Stimulated activated memory B cell treated with anti-CD40 and anti-IgM and Interleukin-4, amounts not matched to agents 10 μg/mL and 1 μg/mL and 100 μg/mL, for 72 hours (primary cell): Measurements from ENCODE around the gene OSBPL10.

ENCODE experiments used
- ATAC-seq: fragments of 150-1000 bp; cut with Tn5 transposase; 2 replicates; pipeline ENCODE4 v1.10.0; 2021
- H3K27ac Mint-ChIP-seq: one replicate; pipeline ENCODE4 v1.8.0; 2022; ENCODE audit warnings: mild to moderate bottlenecking, mixed read lengths
- H3K27me3 Mint-ChIP-seq: one replicate; pipeline ENCODE4 v1.8.0; 2022; ENCODE audit warnings: mixed read lengths
- H3K36me3 Mint-ChIP-seq: one replicate; pipeline ENCODE4 v1.8.0; 2022; ENCODE audit warnings: mixed read lengths
- H3K4me1 Mint-ChIP-seq: one replicate; pipeline ENCODE4 v1.8.0; 2022; ENCODE audit warnings: mixed read lengths
- H3K4me3 Mint-ChIP-seq: one replicate; pipeline ENCODE4 v1.8.0; 2022; ENCODE audit warnings: mild to moderate bottlenecking, moderate library complexity, mixed read lengths
- H3K9me3 Mint-ChIP-seq: one replicate; pipeline ENCODE4 v1.8.0; 2022; ENCODE audit warnings: mixed read lengths

OSBPL10 gene

DNA sequence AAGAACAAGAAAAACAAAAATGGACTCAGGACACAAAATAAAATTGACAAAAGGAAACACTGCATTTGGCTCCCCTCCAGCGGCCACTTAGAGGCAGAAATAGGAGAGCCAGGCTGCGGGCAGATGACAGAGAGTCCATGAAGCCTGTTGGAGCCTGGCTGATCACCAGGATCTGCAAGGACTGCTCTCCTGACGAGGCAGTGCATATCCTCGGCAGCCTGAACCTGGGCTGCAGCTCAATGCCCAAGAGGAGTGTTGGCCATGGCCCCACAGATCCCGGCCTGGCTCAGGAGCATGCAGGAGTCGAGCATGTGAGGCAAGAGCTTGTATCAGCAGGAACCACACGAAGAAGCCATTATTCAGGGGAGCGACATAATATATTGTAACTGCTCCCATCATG is 248.5 kb downstream of the OSBPL10 start:
- Mint-ChIP-seq H3K9me3 (no peaks in the 10 kb centered on the region), H3K27ac (peak overlapping the region; percentile 46), H3K36me3 (peaks cover 55% of the 10 kb centered on the region), H3K4me3 (no peak overlapping the region), H3K4me1 (peaks cover 24% of the 10 kb centered on the region), H3K27me3 (no peaks in the 10 kb centered on the region)
- ATAC-seq = no peak

DNA sequence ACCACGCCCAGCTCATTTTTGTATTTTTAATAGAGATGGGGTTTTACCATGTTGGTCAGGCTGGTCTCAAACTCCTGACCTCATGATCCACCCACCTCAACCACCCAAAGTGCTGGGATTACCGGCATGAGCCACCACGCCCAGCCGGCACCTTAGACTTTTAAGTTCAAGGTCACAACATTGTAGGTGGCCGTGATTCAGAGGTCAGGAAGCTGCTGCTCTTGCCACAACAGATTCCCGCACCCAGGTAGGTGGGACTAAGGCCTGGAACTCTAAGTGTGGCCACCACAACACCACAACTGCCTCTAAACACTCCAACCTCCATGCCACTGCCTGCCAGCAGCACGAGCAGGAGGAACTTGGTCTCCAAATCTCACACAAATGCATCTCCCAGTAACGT is 251.5 kb downstream of the OSBPL10 start:
- H3K4me1 Mint-ChIP-seq = peaks cover 17% of the 10 kb centered on the region
- H3K27me3 Mint-ChIP-seq = no peaks in the 10 kb centered on the region
- H3K36me3 Mint-ChIP-seq = peaks cover 44% of the 10 kb centered on the region
- no peak overlapping the region for H3K27ac Mint-ChIP-seq
- H3K9me3 Mint-ChIP-seq = no peaks in the 10 kb centered on the region
- no peak overlapping the region for H3K4me3 Mint-ChIP-seq
- no peak for ATAC-seq

DNA sequence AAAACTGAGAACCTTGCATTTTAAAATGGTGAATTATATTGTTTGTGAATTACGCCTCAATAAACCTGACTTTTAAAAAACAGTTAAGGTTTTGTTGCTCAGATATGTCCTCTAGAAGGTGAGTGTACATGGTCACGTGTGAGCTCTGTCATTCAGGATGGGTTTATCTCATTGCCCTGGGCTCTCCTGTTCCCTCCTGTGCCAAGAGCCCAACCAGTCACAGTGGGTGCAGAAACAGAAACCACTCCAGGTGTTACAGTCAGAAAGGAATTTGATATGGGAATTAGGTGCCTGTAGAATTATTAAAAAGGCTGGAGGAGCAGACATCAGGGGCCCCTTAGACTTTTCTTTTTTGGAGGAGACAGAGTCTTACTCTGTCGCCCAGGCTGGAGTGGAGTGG is 252.0 kb downstream of the OSBPL10 start:
- H3K4me1 Mint-ChIP-seq = peaks cover 22% of the 10 kb centered on the region
- peak overlapping the region; percentile 28 for H3K27ac Mint-ChIP-seq
- ATAC-seq = no peak
- no peaks in the 10 kb centered on the region for H3K9me3 Mint-ChIP-seq
- H3K4me3 Mint-ChIP-seq = no peak overlapping the region
- H3K27me3 Mint-ChIP-seq = no peaks in the 10 kb centered on the region
- H3K36me3 Mint-ChIP-seq = peaks cover 48% of the 10 kb centered on the region

DNA sequence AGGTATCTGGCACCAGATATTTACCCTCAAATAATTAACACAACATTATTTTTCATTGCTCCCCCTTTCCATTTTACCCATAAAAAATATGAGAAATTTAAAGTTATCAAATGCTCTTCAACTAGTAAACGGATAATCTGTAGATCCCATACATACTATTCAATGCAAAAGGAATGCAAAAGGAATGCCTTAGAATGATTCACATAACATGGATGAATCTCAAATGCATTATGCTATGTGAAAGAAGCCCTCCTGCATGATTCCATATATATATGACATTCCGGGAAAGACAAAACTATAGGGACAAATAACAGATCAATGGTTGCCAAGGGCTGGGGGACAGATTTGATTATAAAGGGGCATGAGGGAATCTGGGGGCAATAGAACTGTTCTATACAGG is 252.7 kb downstream of the OSBPL10 start:
- H3K27ac Mint-ChIP-seq = peak overlapping the region; percentile 28
- peaks cover 27% of the 10 kb centered on the region for H3K4me1 Mint-ChIP-seq
- H3K36me3 Mint-ChIP-seq = peaks cover 55% of the 10 kb centered on the region
- no peak overlapping the region for H3K4me3 Mint-ChIP-seq
- no peaks in the 10 kb centered on the region for H3K9me3 Mint-ChIP-seq
- no peak for ATAC-seq
- H3K27me3 Mint-ChIP-seq = no peaks in the 10 kb centered on the region

DNA sequence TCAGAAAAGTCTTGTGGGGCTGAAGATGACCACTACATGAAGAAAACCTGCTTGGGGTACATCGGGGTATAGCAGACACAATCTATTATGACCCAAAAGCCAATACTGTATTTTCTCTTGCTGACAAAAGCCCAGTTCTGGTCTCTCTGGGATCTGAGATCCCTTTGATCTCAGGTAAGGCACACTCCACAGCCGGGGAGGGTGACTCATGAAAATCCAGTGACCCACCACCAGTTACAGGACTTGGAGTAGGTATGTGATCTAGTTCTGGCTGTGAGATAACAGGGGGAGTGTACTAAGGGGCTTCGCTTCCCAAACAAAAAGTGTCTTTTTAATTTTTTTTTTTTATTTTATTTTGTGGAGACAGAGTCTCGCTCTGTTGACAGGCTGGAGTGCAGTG is 255.1 kb downstream of the OSBPL10 start:
- no peaks in the 10 kb centered on the region for H3K27me3 Mint-ChIP-seq
- H3K4me3 Mint-ChIP-seq = no peak overlapping the region
- peak overlapping the region; percentile 64 for H3K27ac Mint-ChIP-seq
- H3K9me3 Mint-ChIP-seq = no peaks in the 10 kb centered on the region
- no peak for ATAC-seq
- H3K4me1 Mint-ChIP-seq = peaks cover 36% of the 10 kb centered on the region
- H3K36me3 Mint-ChIP-seq = peaks cover 59% of the 10 kb centered on the region

DNA sequence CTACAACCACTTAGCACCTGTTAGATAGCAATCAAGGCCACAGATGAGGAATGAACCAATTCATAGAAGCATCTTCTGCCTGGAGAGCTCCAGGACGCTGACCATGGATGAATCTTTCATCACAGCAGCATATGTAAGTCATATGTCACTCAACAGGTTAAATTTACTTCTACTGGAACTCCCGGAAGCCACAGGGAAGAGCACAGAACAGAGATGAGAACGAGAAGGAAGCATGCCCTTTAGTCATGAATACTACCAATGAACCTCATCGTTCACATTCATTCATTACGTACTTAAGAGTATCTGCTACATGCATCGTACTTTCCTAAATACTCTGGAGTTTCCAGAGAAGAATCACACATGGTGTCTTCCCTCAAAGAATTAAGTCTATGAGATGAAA is 255.5 kb downstream of the OSBPL10 start:
- ATAC-seq = no peak
- Mint-ChIP-seq H3K27me3 (no peaks in the 10 kb centered on the region), H3K4me1 (peaks cover 40% of the 10 kb centered on the region), H3K27ac (peak overlapping the region; percentile 64), H3K4me3 (no peak overlapping the region), H3K9me3 (no peaks in the 10 kb centered on the region), H3K36me3 (peaks cover 63% of the 10 kb centered on the region)

DNA sequence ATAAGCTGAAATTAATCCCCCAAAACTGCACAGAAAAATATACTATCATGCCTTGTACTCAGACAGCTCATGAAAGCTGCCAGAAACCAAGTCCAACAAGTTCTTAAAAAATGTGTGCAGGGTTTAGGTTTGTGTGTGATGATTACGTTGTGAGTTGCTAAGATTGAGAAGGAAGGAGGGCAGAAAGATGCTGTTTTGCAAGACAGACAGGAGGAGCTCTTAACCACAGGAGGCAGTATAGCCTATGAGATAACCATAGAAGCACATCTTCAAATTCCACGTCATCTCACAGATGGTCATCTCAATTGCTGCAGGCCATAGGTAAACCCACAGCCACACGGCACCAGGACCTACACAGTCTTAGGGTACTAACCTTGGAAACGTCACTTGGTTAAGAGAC is 256.4 kb downstream of the OSBPL10 start:
- Mint-ChIP-seq H3K4me3 (no peak overlapping the region), H3K27ac (peak overlapping the region; percentile 64), H3K36me3 (peaks cover 58% of the 10 kb centered on the region), H3K9me3 (no peaks in the 10 kb centered on the region), H3K27me3 (no peaks in the 10 kb centered on the region), H3K4me1 (peaks cover 41% of the 10 kb centered on the region)
- ATAC-seq = no peak

DNA sequence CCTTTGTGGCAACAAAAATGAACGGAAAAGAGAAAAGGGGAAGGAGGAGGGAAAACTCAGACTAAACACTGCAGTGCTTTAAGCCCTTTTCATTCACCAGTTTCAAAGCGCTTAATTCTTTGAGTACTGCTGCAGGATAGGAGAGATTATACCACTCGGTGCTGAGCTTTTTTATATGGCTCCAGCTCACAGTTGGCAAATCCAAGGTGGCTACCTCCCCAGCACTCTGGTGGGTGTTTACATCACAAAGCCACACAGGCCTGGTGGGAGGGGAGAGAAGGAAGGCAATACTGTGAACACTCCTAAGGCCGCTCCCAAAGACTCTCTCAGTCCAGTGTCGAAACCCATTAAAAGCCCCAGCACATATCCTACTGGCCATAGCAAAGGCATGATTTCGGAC is 256.9 kb downstream of the OSBPL10 start:
- no peak for ATAC-seq
- Mint-ChIP-seq H3K36me3 (peaks cover 55% of the 10 kb centered on the region), H3K9me3 (no peaks in the 10 kb centered on the region), H3K27ac (peak overlapping the region; percentile 64), H3K4me3 (no peak overlapping the region), H3K27me3 (no peaks in the 10 kb centered on the region), H3K4me1 (peaks cover 41% of the 10 kb centered on the region)

DNA sequence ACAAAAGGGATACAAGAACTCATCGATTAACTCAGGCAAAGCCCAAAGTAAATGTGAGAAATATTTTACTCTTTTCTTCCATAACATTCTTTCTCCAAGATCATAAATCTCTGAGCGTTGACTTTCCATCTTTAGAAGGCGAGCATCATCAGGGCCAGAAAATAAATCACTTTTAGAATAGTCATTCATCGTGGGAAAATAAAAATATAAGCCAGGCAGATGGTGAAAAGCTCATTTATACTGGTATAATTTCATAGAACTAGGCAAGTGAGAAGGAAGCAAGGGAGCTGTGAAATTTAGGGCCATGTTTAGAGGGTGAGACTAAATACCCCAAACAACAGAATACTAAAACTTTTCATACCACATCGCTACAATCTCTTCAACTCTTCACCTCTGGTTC is 257.4 kb downstream of the OSBPL10 start:
- H3K27me3 Mint-ChIP-seq = no peaks in the 10 kb centered on the region
- peaks cover 51% of the 10 kb centered on the region for H3K36me3 Mint-ChIP-seq
- no peaks in the 10 kb centered on the region for H3K9me3 Mint-ChIP-seq
- H3K27ac Mint-ChIP-seq = peak overlapping the region; percentile 64
- H3K4me1 Mint-ChIP-seq = peaks cover 41% of the 10 kb centered on the region
- no peak overlapping the region for H3K4me3 Mint-ChIP-seq
- ATAC-seq = no peak

DNA sequence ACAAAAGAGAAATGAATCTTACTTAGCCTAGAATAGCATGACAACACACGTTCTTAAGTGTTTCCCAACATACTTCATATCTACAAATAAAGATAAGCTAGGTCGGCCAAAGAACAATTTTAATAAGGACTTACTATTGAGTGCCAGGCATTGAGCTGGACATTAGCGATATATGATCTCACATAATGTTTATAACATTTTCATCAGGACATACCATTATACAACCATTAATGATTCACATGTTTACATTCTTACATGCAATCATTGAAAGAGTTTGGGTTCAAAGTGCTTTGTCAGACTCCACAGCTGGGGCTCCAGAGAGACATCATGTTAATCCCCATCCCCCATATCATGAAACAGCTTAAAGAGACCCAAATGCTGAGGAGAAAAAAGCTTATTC is 259.4 kb downstream of the OSBPL10 start:
- H3K27ac Mint-ChIP-seq = no peak overlapping the region
- peaks cover 41% of the 10 kb centered on the region for H3K4me1 Mint-ChIP-seq
- H3K9me3 Mint-ChIP-seq = no peaks in the 10 kb centered on the region
- ATAC-seq = no peak
- H3K4me3 Mint-ChIP-seq = no peak overlapping the region
- no peaks in the 10 kb centered on the region for H3K27me3 Mint-ChIP-seq
- H3K36me3 Mint-ChIP-seq = peaks cover 46% of the 10 kb centered on the region

DNA sequence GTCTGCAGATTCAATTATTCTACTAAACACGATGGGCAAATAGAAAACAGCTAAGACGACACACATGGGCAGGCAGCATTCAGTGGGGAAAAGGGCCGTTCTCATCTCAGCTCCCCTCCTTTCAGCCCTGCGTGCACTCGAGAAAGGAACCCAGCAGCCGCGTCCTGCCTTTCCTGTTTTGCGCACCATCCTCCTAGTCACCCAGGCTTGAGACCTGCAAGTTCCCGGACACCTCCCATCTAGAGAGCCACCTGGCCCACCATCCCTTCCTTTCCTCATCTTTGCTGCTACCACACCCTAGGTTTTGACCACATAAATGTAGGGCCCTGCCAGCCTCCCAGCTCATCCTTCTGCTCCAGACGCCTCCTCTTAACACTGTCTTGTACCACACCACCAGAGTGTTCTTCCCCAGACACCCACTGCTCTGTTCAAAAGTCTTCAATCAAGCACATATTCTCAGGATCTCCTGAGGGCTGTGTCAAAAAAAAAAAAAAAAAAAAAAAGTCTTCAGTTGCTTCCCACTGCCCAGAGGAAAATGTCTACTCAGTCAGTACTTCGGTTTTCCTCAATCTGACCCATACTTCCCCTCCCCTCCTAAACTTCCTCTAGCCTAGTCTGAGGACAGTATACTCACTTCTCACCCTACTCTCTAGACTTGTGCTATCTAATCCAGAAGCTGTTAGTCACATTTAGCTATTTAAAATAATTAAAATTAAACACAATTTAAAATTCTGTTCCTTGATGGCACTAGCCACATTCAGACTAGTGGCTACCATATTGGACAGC is 266.4 kb downstream of the OSBPL10 start:
- Mint-ChIP-seq H3K36me3 (peaks cover 54% of the 10 kb centered on the region), H3K27me3 (no peaks in the 10 kb centered on the region), H3K9me3 (peaks cover 8% of the 10 kb centered on the region), H3K4me3 (no peak overlapping the region), H3K4me1 (peaks cover 50% of the 10 kb centered on the region), H3K27ac (peak overlapping the region; percentile 2)
- ATAC-seq = no peak

DNA sequence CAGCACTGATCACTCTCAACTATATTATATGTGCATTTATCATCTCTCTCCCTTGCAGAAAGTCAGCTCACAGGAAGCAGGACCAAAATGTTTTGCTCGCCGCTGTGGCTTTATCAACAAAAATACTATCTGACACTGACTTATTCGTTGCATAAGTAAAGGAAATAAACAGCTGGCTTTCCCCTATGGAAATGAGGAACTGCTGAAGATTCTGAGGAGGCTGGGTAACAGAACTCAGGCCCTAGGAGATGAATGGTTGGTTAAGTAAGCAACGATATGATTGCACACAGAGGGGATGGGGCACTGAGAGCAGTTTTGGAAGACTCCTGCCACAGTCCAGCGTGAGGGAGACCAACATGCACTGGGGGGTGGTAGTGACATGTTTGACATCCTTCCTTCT is 267.2 kb downstream of the OSBPL10 start:
- no peaks in the 10 kb centered on the region for H3K27me3 Mint-ChIP-seq
- peaks cover 63% of the 10 kb centered on the region for H3K36me3 Mint-ChIP-seq
- H3K27ac Mint-ChIP-seq = peak overlapping the region; percentile 2
- H3K9me3 Mint-ChIP-seq = peaks cover 8% of the 10 kb centered on the region
- ATAC-seq = no peak
- no peak overlapping the region for H3K4me3 Mint-ChIP-seq
- H3K4me1 Mint-ChIP-seq = peaks cover 58% of the 10 kb centered on the region

DNA sequence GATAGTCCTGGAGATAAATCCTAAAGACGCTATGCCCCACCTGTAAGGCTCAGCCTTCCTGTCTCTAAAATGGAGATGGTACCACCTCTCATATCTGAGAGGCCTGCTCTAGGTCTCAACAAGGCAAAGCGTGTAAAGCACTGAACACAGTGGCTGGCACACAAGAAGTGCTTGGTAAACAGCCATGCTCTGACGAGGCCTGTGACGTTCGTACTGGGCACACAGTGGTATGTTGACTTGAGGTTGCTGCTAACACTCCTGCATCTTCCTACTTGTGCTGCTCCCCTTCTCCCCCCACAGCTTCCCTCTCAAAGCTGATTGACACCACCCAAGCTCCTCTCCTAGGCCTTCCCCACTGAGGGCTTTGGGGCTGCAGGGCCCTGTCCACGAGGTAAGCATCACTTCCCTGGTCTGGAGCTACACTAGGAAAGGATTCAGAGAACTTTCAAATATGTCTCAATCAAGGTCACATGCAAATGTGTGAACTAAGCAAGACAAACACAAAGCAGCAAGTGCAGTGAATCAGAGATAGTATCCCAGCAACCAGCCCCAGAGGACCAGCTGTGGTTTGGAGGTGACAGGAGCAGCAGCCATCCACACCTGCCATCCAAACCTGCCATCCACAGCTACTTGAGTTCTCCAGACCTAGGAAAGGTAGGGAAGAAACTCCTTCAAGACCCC is 270.8 kb downstream of the OSBPL10 start:
- H3K27me3 Mint-ChIP-seq = no peaks in the 10 kb centered on the region
- peak overlapping the region; percentile 65 for H3K27ac Mint-ChIP-seq
- H3K4me3 Mint-ChIP-seq = no peak overlapping the region
- H3K4me1 Mint-ChIP-seq = peaks cover 81% of the 10 kb centered on the region
- peak; percentile 71 for ATAC-seq
- peaks cover 80% of the 10 kb centered on the region for H3K36me3 Mint-ChIP-seq
- H3K9me3 Mint-ChIP-seq = peaks cover 8% of the 10 kb centered on the region

DNA sequence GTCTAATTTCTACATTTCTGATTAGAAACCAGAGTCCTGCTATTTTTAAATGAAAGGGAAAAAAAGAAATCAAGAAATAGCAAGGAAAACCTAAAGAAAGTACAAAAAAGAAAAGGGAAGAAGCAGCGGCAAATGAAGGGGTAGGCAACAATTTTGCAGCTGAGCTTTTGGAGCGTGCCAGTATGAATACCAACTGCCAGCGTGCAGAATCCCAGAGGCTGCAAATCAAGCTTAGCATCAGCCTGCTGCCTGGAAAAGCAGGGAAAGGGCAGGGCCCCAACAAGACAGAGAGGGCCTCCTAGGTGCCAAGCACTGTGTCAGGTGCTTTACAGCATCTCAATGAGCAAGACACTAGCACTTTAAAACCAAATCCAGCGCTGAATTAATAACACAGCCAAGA is 271.5 kb downstream of the OSBPL10 start:
- Mint-ChIP-seq H3K4me3 (no peak overlapping the region), H3K4me1 (peaks cover 83% of the 10 kb centered on the region), H3K36me3 (peaks cover 83% of the 10 kb centered on the region), H3K27ac (peak overlapping the region; percentile 65), H3K9me3 (peaks cover 8% of the 10 kb centered on the region), H3K27me3 (no peaks in the 10 kb centered on the region)
- ATAC-seq = no peak

DNA sequence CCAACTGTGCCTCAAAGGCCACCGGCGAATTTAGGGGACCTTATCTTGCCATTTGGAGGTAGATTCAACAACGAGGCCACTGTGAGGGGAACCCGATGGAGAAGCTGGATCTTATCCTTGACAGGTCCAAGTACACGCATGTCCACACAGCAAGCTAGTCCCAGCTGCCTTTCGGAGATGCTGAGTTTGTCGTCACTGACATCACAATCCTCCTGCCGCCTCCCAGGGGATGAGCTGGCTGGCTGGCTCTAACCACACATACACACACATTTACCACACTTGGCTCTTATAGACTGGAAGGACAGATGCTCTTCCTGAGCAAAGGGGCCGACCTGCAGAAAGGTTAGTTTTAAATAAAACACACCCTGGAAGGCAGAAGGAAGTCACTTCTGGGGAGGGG is 272.1 kb downstream of the OSBPL10 start:
- no peak overlapping the region for H3K4me3 Mint-ChIP-seq
- peak overlapping the region; percentile 65 for H3K27ac Mint-ChIP-seq
- no peak for ATAC-seq
- peaks cover 8% of the 10 kb centered on the region for H3K9me3 Mint-ChIP-seq
- H3K36me3 Mint-ChIP-seq = peaks cover 81% of the 10 kb centered on the region
- no peaks in the 10 kb centered on the region for H3K27me3 Mint-ChIP-seq
- peaks cover 82% of the 10 kb centered on the region for H3K4me1 Mint-ChIP-seq

DNA sequence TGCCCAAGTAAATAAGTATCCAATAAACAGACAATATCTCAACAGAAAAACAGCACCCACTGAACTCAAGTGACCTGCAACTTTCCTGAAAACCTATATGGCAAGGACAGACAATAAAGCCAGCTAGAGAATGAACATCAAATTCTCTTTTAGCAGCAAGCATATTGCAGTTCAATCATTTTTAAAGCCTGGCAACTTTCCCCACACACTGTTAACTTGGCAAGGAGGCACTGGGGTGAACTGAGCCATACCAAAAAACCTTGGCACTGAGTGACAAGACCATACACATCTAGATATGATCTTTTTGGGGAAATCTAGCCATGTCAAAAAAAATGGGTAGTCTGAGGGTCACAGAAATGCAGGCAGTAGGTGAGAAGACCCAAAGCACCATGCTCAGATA is 273.8 kb downstream of the OSBPL10 start:
- no peak for ATAC-seq
- Mint-ChIP-seq H3K9me3 (no peaks in the 10 kb centered on the region), H3K36me3 (peaks cover 82% of the 10 kb centered on the region), H3K27me3 (no peaks in the 10 kb centered on the region), H3K4me1 (peaks cover 69% of the 10 kb centered on the region), H3K4me3 (no peak overlapping the region), H3K27ac (peak overlapping the region; percentile 65)
